ENCODE measurements around the gene SEMA5A. TPM values are rescaled to one million over a fixed set of nuclear protein-coding genes. Genes with fewer than 3 reads are reported as not detected.

SEMA5A gene
- total and polyA plus RNA-seq, 11 donors: 4.6 to 71.5 (median 33.8) TPM

DNA sequence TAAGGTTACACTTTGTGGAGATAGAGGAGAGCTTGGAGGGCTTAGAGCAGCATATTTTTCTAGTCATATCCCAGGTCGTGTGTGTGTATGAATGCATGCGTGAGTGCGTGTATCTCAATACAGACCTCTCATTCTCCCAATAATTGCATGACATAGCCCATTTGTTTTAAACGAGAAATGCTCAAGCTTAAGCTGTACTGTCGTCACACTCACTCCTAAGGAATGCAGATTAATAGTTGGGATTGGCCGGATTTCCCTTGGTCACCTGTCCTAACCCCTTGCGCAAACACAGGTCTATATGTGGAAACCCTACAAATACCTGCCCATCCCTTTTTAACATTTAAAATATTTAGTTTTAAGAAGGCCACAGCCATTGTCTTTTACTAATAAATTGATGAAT lies 165.8 kb downstream of the SEMA5A start:
- H3K36me3 ChIP-seq: peaks cover 0 to 24% (median 0%) of the 10 kb centered on the region in 9 donors
- peaks cover 0 to 16% (median 0%) of the 10 kb centered on the region in 12 donors for H3K4me1 ChIP-seq
- intact Hi-C loops (cut with DNase I): no loop called here
- H3K27me3 ChIP-seq: no peaks in the 10 kb centered on the region
- DNase-seq (no peak), ATAC-seq (no peak)
- TF ChIP-seq POLR2A (IDR thresholded peaks at IDR 0.05): no peak
- TF ChIP-seq CTCF (IDR thresholded peaks at IDR 0.05): no peak
- 78 to 88% (median 83%) methylated on average over 7 of the region's 7 CpGs for WGBS, 4 donors
- no peaks in the 10 kb centered on the region for H3K9me3 ChIP-seq
- H3K27ac ChIP-seq: no peak overlapping the region
- H3K4me3 ChIP-seq: no peak overlapping the region

- Histone ChIP-seq H3K27me3 (no peaks in the 10 kb centered on the region), H3K27ac (no peak overlapping the region), H3K9me3 (no peaks in the 10 kb centered on the region), H3K4me1 (peaks cover 0 to 22% (median 5%) of the 10 kb centered on the region in 12 donors), H3K36me3 (peaks cover 0 to 24% (median 0%) of the 10 kb centered on the region in 9 donors), H3K4me3 (no peak overlapping the region)
- DNase-seq: no peak
- intact Hi-C loops (cut with DNase I): no loop called here
- TF ChIP-seq POLR2A (IDR thresholded peaks at IDR 0.05) (no peak), CTCF (IDR thresholded peaks at IDR 0.05) (no peak)
- ATAC-seq: no peak
- WGBS, 4 donors: 81 to 86% (median 83%) methylated on average over 9 of the region's 9 CpGs
Measured at GRCh38 chr5:9376363-9377117, 169.3 kb downstream of the SEMA5A start.

DNA sequence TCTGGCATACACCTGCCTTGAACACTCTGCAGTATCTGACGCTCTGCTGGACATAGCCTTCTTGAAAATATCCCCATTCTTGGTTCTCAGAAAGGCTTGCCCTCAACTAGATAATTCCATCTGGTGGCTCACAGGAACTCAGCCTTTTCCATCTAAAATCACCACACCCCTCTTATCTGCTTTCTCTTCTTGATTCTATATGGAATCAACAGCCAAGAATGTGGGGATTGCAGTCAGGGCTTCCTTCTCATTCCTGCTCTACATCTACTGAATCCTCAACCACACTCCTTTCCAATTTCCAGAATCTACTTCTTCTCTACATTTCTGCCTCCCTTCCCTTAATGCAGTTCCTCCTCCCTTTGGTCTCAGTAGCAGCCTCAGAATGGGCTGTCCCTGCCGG lies 170.1 kb downstream of the SEMA5A start:
- WGBS, 4 donors: 82 to 86% (median 85%) methylated on average over 2 of the region's 2 CpGs
- Histone ChIP-seq H3K4me1 (peaks cover 0 to 22% (median 5%) of the 10 kb centered on the region in 12 donors), H3K36me3 (peaks cover 0 to 24% (median 0%) of the 10 kb centered on the region in 9 donors), H3K27ac (no peak overlapping the region), H3K4me3 (no peak overlapping the region), H3K27me3 (no peaks in the 10 kb centered on the region), H3K9me3 (no peaks in the 10 kb centered on the region)
- DNase-seq: no peak
- intact Hi-C loops (cut with DNase I): no loop called here
- no peak for TF ChIP-seq POLR2A (IDR thresholded peaks at IDR 0.05)
- no peak for TF ChIP-seq CTCF (IDR thresholded peaks at IDR 0.05)
- ATAC-seq: no peak

DNA sequence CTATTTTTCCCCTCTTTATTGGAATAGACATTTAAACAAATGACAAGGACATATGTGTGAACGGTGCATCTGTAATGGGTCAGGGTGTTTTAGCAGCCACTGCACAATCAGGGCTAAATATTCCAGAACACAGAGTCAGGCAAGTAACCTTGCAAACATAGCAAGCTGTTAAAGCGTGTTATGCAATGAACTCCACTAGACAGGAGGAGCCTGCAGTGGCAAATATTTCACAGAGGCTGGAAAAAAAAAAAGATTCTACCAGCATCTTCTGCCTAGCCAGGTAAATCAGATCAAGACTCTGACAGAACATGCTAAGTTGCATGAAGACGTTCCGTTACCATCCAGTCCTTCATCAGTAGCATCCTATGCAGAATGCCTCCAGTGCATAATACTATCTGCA lies 171.8 kb downstream of the SEMA5A start:
- TF ChIP-seq POLR2A (IDR thresholded peaks at IDR 0.05) (no peak), CTCF (IDR thresholded peaks at IDR 0.05) (no peak)
- intact Hi-C loops (cut with DNase I): no loop called here
- Histone ChIP-seq H3K4me1 (peaks cover 0 to 22% (median 5%) of the 10 kb centered on the region in 12 donors), H3K27ac (peak overlapping the region in 2 of 12 donors; percentile 26 to 30), H3K9me3 (peaks cover 0 to 2% (median 0%) of the 10 kb centered on the region in 12 donors), H3K27me3 (no peaks in the 10 kb centered on the region), H3K4me3 (no peak overlapping the region), H3K36me3 (peaks cover 0 to 17% (median 0%) of the 10 kb centered on the region in 9 donors)
- DNase-seq (no peak), ATAC-seq (peak in 3 of 4 donors; percentile 55 to 66 (median 59))
- 54 to 67% (median 65%) methylated on average over 4 of the region's 4 CpGs for WGBS, 4 donors
